Type B pancreatic cell (in vitro differentiated cells): Measurements from ENCODE around the gene FBXO3. TPM values are rescaled to one million over a fixed set of nuclear protein-coding genes. Genes with fewer than 3 reads are reported as not detected.

Experiments
- DNase-seq: peaks from one replicate; pipeline ENCODE4 v3.0.0; 2021; ENCODE audit warnings: mixed read lengths; ENCODE audit not compliant: unreplicated experiment; ENCODE audit errors: extremely low spot score
- H3K27ac Mint-ChIP-seq: 2 replicates; pipeline ENCODE4 v1.8.0; 2021; ENCODE audit warnings: mild to moderate bottlenecking, mixed read lengths
- H3K27me3 Mint-ChIP-seq: 2 replicates; pipeline ENCODE4 v1.8.0; 2021; ENCODE audit warnings: mixed read lengths
- H3K36me3 Mint-ChIP-seq: 2 replicates; pipeline ENCODE4 v1.8.0; 2021; ENCODE audit warnings: mixed read lengths
- H3K4me1 Mint-ChIP-seq: one replicate; pipeline ENCODE4 v1.8.0; 2021; ENCODE audit warnings: mixed read lengths; ENCODE audit not compliant: unreplicated experiment
- H3K4me3 Mint-ChIP-seq: 2 replicates; pipeline ENCODE4 v1.8.0; 2021; ENCODE audit warnings: mild to moderate bottlenecking, mixed read lengths
- H3K9me3 Mint-ChIP-seq: 2 replicates; pipeline ENCODE4 v1.8.0; 2021; ENCODE audit warnings: mixed read lengths
- total RNA-seq: library from RNA; stranded (reverse); gene quantifications from 2 replicates; pipeline ENCODE4 v1.2.1, GENCODE V29; 2021; ENCODE audit warnings: low replicate concordance
- TF ChIP-seq, protein P1 (sequence below): fragments of 200-600 bp; sonication (generic); conservative IDR thresholded peaks from 2 replicates; pipeline ENCODE4 v1.5.0; 2021; ENCODE audit warnings: antibody characterized with exemption, mild to moderate bottlenecking

FBXO3 gene
- total RNA-seq, 1 donor from 2014 or later, result 29.3 TPM

DNA sequence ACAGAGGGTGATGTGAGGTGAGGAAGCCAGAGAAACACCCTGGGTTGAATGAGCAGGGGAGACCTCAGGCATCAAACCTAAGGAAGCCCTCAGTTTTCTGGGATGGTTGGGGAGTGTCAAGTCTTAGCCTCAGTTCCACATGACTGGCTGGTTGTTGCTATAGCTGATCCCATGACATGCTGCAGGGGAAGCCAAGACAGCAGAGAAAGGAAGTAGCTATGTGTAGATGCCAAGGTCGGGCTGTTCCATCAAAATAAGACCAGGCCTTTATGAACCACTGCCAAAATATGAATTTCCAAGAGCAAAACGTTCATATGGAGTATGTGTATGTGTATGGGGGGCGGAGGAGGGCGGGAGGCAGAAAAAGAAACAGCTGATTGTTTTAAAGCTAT is 49.7 kb downstream of the FBXO3 start:
- peaks cover 46% of the 10 kb centered on the region for H3K36me3 Mint-ChIP-seq
- peaks cover 38% of the 10 kb centered on the region for H3K4me1 Mint-ChIP-seq
- no peak overlapping the region for H3K4me3 Mint-ChIP-seq
- no peaks in the 10 kb centered on the region for H3K9me3 Mint-ChIP-seq
- H3K27me3 Mint-ChIP-seq, result no peaks in the 10 kb centered on the region
- no peak for DNase-seq
- TF ChIP-seq, protein P1, sequence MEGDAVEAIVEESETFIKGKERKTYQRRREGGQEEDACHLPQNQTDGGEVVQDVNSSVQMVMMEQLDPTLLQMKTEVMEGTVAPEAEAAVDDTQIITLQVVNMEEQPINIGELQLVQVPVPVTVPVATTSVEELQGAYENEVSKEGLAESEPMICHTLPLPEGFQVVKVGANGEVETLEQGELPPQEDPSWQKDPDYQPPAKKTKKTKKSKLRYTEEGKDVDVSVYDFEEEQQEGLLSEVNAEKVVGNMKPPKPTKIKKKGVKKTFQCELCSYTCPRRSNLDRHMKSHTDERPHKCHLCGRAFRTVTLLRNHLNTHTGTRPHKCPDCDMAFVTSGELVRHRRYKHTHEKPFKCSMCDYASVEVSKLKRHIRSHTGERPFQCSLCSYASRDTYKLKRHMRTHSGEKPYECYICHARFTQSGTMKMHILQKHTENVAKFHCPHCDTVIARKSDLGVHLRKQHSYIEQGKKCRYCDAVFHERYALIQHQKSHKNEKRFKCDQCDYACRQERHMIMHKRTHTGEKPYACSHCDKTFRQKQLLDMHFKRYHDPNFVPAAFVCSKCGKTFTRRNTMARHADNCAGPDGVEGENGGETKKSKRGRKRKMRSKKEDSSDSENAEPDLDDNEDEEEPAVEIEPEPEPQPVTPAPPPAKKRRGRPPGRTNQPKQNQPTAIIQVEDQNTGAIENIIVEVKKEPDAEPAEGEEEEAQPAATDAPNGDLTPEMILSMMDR, result no peak
- H3K27ac Mint-ChIP-seq, result peak overlapping the region; percentile 65

DNA sequence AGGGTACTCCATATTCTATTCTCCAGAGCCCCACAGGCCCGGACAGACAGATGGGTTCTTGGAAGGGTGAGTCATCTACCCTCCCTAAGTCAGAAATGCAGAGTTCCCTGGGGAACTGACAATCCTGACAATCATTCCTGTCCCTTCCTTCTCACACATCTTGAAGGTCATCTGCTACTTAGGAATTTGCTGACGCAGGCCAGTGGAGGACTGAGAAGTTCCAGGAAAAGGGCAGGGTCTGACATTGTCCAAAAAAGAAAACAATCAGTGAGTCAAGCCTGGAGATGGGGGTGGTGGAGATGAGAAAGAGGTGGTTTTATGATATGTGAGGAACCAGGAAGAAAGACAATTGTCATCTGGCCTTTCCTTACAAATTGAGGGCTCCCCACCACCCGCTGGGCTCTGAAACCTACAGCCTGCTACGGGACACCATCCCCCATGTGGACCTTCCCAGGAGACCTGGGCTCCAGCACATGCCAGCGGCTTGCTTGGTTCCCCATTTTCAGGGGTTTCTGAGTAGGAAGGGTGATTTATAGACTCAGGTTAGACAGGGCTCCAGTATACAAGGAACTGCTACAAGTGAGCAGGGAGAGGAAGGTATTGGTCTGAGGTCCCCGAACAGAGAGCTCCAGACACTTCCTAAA is 51.0 kb downstream of the FBXO3 start:
- peaks cover 34% of the 10 kb centered on the region for H3K4me1 Mint-ChIP-seq
- H3K27ac Mint-ChIP-seq, result peak overlapping the region; percentile 65
- no peak for DNase-seq
- TF ChIP-seq, protein P1, result no peak
- no peaks in the 10 kb centered on the region for H3K27me3 Mint-ChIP-seq
- no peak overlapping the region for H3K4me3 Mint-ChIP-seq
- no peaks in the 10 kb centered on the region for H3K9me3 Mint-ChIP-seq
- peaks cover 37% of the 10 kb centered on the region for H3K36me3 Mint-ChIP-seq

DNA sequence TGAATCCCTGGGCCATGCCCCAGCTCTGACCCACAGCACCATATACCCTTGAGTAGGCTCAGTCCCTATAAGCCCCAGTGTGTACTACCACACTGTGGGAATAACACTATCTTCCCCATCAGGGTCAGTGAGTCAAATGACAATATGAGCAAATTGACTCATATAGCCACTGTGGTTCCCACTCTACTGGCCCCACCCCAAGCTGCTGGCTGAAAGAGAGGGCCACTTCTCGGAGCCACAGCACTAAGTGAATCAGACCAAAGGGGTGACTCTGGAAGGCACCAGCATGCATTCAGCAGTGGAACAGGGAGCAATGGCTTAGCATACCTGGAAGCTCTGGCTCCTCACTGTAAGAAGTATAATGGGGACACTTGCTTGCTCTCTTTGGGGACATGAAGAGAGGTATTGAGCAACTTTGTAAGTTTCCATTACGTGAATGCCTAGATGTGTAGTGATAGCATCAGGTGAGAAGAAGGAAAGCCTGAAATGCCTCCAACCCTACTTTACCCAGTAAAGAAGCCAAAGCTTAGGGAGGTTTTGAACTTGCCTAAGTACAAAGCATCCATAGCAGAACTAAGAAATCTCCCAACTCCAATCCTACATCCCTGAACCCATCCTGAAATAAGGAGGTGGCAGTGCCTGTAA is 51.6 kb downstream of the FBXO3 start:
- TF ChIP-seq, protein P1, result no peak
- Mint-ChIP-seq H3K27me3 (no peaks in the 10 kb centered on the region), H3K4me3 (no peak overlapping the region), H3K4me1 (peaks cover 34% of the 10 kb centered on the region), H3K9me3 (no peaks in the 10 kb centered on the region), H3K27ac (no peak overlapping the region), H3K36me3 (peaks cover 33% of the 10 kb centered on the region)
- DNase-seq, result no peak

DNA sequence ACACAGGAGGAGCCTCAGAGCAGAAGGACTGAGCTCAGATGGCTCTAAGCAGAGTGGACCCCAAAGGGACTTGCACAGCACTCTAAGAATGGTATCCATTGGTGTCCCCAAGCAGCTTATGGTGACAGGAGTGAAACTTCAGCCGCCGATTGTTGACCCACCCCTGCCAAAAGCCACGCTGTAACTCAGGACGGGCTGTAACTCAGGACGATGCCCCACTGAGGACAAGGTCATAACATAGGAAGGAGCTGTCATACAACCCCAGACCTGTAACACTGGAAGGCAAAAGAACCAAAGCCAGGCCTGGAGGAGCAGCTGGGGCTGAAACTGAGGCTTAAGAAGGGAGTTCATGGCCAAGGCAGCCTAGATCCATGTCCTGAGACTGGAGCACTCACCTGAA is 52.3 kb downstream of the FBXO3 start:
- no peaks in the 10 kb centered on the region for H3K9me3 Mint-ChIP-seq
- no peak overlapping the region for H3K27ac Mint-ChIP-seq
- peaks cover 31% of the 10 kb centered on the region for H3K36me3 Mint-ChIP-seq
- no peak overlapping the region for H3K4me3 Mint-ChIP-seq
- H3K4me1 Mint-ChIP-seq, result peaks cover 34% of the 10 kb centered on the region
- DNase-seq, result no peak
- TF ChIP-seq, protein P1, result no peak
- no peaks in the 10 kb centered on the region for H3K27me3 Mint-ChIP-seq

DNA sequence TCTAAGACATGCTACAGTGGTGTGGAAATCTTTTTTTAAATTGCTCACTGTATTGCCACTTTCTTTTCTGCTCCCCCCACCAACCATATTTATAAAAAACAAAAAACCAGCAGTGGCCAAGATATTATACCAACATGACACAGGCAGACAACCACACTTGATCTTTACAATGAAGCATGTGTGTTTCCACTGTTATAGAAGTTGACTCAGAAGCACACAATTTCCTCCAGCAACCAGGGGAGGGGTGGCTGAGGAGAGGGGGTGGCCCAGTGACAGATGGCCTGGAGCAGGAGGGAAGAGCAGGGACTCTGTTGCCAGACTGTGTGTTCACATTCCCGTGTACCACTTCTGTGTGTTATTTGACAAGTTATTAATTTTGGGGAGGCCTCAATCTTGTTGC is 52.9 kb downstream of the FBXO3 start:
- no peak overlapping the region for H3K4me3 Mint-ChIP-seq
- no peaks in the 10 kb centered on the region for H3K27me3 Mint-ChIP-seq
- H3K9me3 Mint-ChIP-seq, result no peaks in the 10 kb centered on the region
- TF ChIP-seq, protein P1, result no peak
- DNase-seq, result no peak
- H3K36me3 Mint-ChIP-seq, result peaks cover 27% of the 10 kb centered on the region
- H3K4me1 Mint-ChIP-seq, result peaks cover 30% of the 10 kb centered on the region
- H3K27ac Mint-ChIP-seq, result peak overlapping the region; percentile 34
